Stimulated activated CD8-positive, alpha-beta memory T cell treated with anti-CD3 and anti-CD28 coated beads, Interleukin-15, amount 100 ng/mL, for 1 hour (primary cell): Measurements from ENCODE around the gene RNASE8.
"Not testable (repeated sequence)": the region's sequence is repeated elsewhere in the genome, so short reads cannot be mapped to it uniquely, and the experiment has no call there.

Source experiments
- DNase-seq: peaks from one replicate; pipeline ENCODE4 v3.0.0-alpha.2; 2020; ENCODE audit warnings: low read depth

Gene RNASE8

GRCh38 chr14:21030531-21030930, 27.1 kb upstream of the RNASE8 start:
- DNase-seq, result no peak

- DNase-seq, result no peak
These were observed 25.1 kb upstream of the RNASE8 start for GRCh38 chr14:21032326-21033132.

- DNase-seq, result no peak
These were observed 24.4 kb upstream of the RNASE8 start for GRCh38 chr14:21033133-21033698.

DNA sequence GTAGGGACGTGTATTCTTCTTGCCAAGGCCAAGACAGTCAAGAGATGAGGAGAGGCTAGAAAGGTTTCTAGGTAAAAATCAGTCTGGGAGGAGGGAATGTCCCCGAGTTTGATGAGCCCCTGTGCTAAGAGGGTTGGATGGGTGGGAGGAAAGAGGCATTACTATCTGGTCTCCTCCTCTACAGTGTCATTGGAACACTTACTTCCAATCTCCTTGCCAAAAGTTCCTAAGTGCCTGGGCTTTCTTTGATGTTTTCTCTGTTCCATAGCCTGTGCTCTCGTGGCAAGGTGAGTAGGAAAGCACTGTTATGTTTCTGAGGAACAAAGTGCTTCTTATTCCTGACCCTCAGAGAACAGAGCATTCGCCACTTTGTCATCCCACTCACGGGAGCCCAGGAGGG, 22.9 kb upstream of the RNASE8 start, which contains the start of gene RNASE13:
TSS of gene RNASE13 (minus strand) at position 101 of the 400 bp plus-strand sequence. CDS start 519 bp downstream, outside the sequence.
- DNase-seq, result no peak

GRCh38 chr14:21036751-21037150, 20.9 kb upstream of the RNASE8 start:
- no peak for DNase-seq

DNA sequence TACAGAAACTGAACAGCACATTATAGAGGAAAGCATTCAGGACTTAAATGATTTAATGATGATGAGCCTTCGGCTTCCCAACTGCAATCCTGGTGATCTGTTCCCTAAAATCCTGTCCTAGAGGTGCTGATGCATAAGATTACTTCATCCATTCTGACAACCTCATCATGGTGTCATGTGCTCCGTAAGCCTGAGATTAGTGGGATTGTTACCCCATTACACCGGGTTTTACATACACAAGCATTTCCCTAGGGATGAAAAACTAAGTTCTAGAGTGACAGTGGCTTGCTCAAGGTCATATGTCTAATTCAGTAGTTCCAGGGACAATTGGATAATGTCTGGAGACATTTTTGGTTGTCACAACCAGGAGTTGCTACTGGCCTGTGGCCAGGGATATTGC, 20.5 kb upstream of the RNASE8 start:
- no peak for DNase-seq

DNA sequence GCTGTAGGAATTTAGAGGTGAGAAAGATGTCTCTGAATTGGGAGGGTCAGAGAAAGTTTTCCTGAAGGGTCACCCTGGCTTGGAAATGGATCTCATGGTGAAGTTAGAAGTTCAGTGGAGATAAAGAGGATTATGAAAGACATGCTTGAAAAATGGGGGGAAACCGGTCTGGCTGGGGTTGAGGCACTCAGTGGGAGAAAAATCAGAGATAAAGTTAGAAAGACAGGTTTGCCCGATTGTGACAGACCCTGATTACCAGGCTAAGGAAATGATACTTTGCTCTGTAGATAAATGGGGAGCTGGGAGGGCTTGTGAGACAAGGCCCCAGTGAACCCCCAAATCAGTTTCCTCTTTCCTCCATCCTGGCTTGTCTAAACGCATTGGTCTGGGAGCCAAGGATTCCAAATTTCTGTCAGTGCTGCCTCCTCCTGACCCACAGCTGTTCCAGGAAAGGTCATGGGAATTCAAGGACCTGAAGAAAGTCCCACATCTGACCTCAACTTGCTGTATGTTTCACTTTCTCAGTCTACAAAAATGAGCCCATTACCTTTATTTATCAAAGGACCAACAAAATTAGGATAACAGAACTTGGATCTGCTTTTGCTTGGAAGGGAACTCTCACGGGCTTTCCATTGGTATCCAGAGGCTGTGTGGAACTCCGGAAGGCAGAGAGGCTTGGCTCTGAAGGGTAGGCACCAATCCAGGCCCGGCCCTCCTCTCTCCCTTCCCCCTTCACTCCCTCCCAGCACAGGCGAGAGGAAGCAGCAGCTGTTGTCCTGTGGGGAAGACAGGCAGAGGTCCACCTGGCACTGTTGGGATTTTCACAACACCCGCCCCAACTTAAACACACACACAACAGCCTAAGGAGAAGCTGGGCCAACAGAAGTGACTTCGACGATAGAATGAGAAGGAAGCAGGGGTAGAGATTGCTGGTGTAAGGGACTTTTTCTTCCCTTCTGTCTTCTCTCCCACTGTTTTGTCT, 18.9 kb upstream of the RNASE8 start:
- no peak for DNase-seq

- no peak for DNase-seq
These were observed 17.8 kb upstream of the RNASE8 start for GRCh38 chr14:21039585-21040369.

DNA sequence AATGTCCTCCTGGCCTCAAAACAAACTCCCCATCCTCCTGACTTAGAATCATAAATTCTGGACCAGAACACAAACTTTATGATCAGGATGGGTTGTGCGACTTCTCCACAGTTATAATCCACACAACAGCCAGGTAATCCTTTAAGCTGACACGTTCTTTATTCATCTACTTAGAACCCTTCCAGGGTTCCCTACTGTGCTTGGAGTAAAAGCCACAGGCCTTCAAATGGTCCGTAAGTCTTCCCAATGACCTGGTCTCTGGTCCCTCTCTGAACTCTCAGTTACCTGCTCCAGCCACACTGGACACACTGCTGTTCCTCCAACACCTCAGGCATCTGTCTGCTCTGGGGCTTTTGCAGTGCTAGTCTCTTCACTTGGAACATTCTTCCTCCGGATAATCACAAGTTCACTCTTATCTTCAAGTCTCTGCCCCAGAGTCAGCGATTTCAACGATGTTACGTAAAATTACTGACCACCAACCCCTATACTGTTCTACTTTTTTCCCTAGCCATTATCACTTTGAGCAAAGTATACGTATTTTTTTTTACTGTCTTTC, 17.2 kb upstream of the RNASE8 start:
- DNase-seq, result no peak

DNA sequence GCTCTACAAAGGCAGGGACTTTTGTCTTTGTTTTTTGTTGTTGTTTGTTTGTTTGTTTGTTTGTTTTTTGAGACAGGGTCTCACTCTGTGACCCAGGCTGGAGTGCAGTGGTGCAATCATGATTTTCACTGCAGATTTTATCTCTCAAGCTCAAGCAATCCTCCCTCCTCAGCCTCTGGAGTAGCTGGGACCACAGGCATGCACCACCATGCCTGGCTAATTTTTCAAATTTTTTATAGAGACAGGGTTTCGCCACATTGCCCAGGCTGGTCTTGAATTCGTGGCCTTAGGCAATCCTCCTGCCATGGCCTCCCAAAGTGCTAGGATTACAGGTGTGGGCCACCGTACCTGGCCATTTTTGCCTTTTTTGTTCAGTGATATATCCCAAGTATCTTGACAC, 16.7 kb upstream of the RNASE8 start:
- DNase-seq, result not testable (repeated sequence)

- DNase-seq, result no peak
These were observed 15.8 kb upstream of the RNASE8 start, which contains the start of gene RNASE7 for GRCh38 chr14:21041676-21042433. RNASE7 (plus strand) TSS chr14:21042362; CDS start chr14:21042993, 631 bp downstream.

DNA sequence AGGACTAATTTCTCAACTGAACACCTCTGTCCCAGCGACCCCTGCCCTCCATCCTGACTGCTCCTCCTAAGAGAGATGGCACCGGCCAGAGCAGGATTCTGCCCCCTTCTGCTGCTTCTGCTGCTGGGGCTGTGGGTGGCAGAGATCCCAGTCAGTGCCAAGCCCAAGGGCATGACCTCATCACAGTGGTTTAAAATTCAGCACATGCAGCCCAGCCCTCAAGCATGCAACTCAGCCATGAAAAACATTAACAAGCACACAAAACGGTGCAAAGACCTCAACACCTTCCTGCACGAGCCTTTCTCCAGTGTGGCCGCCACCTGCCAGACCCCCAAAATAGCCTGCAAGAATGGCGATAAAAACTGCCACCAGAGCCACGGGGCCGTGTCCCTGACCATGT, 14.7 kb upstream of the RNASE8 start:
- no peak for DNase-seq

- no peak for DNase-seq
These were observed 14.1 kb upstream of the RNASE8 start for GRCh38 chr14:21043387-21043973.

- DNase-seq, result no peak
These were observed 13.5 kb upstream of the RNASE8 start for GRCh38 chr14:21043974-21044618.

DNA sequence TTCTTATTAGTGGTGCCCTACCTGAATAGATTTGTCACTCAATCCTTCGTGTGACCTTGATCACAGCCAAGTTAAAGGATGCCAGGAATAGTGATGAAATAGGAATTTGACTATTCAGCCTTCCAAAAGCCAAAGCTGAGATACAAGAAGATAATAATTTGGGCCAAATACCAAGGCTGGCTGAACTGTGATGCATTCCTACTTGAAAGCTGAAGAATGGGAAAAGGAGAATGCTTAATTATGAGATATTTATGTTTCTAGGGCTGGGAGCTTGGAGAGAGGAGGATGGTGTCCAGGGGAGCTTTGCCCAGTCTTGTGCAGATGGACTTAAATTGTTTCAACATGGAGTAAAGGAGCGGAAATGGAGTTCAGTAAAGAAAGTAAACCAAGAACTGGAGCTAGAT, 10.2 kb upstream of the RNASE8 start:
- DNase-seq, result no peak

- no peak for DNase-seq
These were observed 9.0 kb upstream of the RNASE8 start for GRCh38 chr14:21048638-21049037.

- DNase-seq, result no peak
These were observed 8.3 kb upstream of the RNASE8 start for GRCh38 chr14:21049271-21049673.

DNA sequence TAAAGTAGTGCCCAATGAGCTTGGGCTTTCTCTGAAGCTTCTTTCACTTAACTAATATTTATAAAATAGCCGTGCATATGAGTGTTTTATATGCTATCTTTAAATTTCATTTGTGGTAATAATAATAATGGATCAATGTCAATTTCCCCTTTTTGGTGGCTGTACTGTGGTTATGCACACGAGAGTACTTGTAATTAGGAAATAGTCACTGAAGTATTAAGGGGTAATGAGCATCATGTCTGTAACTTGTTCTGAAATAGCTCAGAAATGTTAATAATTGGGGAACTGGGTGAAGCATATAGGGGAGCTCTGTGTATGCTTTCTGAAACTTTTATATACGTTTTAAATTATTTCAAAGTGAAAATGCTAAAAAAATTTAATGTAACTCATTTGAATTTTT, 7.0 kb upstream of the RNASE8 start:
- DNase-seq, result no peak
